Stomach smooth muscle (tissue), 2 donors: Measurements from ENCODE around the gene RECQL5.

ENCODE experiments used
- H3K27ac ChIP-seq: one replicate; pipeline ENCODE4 v1.7.0; 2013; ENCODE audit warnings: mild to moderate bottlenecking, low read length, inconsistent platforms
- H3K27me3 ChIP-seq, 2 donors: one replicate each; pipeline ENCODE4 v1.7.0; 2013; ENCODE audit warnings: low read length in 2 of 2; ENCODE audit not compliant: insufficient read depth in 2 of 2, control insufficient read depth in 1 of 2
- H3K36me3 ChIP-seq, 2 donors: one replicate each; pipeline ENCODE4 v1.7.0; 2013; ENCODE audit warnings: low read length in 2 of 2; ENCODE audit not compliant: control insufficient read depth in 2 of 2, insufficient read depth in 2 of 2
- H3K4me1 ChIP-seq: one replicate; pipeline ENCODE4 v1.7.0; 2013; ENCODE audit warnings: low read length; ENCODE audit not compliant: control insufficient read depth, insufficient read depth
- H3K4me3 ChIP-seq, 2 donors: one replicate each; pipeline ENCODE4 v1.7.0; 2013; ENCODE audit warnings: low read length in 2 of 2
- H3K9ac ChIP-seq, 2 donors: one replicate each; pipeline ENCODE4 v1.7.0; 2013; ENCODE audit warnings: low read length in 2 of 2, mild to moderate bottlenecking in 1 of 2
- H3K9me3 ChIP-seq, 2 donors: one replicate each; pipeline ENCODE4 v1.7.0; 2013; ENCODE audit warnings: low read length in 2 of 2; ENCODE audit not compliant: control insufficient read depth in 2 of 2
- donor health status: healthy.
- donor health status: Pancreatic carcinoma.

RECQL5 gene

GRCh38 chr17:75666959-75667790 lies at the start of gene RECQL5, which contains the start of gene SAP30BP:
TSS of gene RECQL5 (minus strand) at chr17:75667154. CDS start at chr17:75666557, 597 bp downstream.
TSS of gene SAP30BP (plus strand) at chr17:75667338. CDS start at chr17:75667373, 35 bp downstream.
- peaks cover 27 to 32% of the 10 kb centered on the region in 2 donors for H3K36me3 ChIP-seq
- peak within 1 kb of the TSS; percentile 91 to 97 for H3K9ac ChIP-seq
- no peaks in the 10 kb centered on the region for H3K27me3 ChIP-seq
- H3K9me3 ChIP-seq = no peaks in the 10 kb centered on the region
- peak within 1 kb of the TSS; percentile 98 to 100 for H3K4me3 ChIP-seq
- peaks cover 21% of the 10 kb centered on the region for H3K4me1 ChIP-seq
- H3K27ac ChIP-seq = peak within 1 kb of the TSS; percentile 92

GRCh38 chr17:75712446-75712845 lies 45.5 kb upstream of the RECQL5 start:
- peaks cover 2 to 6% of the 10 kb centered on the region in 2 donors for H3K36me3 ChIP-seq
- H3K4me3 ChIP-seq = no peak overlapping the region
- no peaks in the 10 kb centered on the region for H3K27me3 ChIP-seq
- H3K4me1 ChIP-seq = no peaks in the 10 kb centered on the region
- H3K27ac ChIP-seq = no peak overlapping the region
- no peaks in the 10 kb centered on the region for H3K9me3 ChIP-seq
- no peak overlapping the region for H3K9ac ChIP-seq

GRCh38 chr17:75707079-75707571 lies 40.2 kb upstream of the RECQL5 start:
- Histone ChIP-seq H3K4me3 (no peak overlapping the region), H3K27ac (no peak overlapping the region), H3K9ac (no peak overlapping the region), H3K27me3 (no peaks in the 10 kb centered on the region), H3K36me3 (peaks cover 44 to 47% of the 10 kb centered on the region in 2 donors), H3K4me1 (peaks cover 2% of the 10 kb centered on the region), H3K9me3 (no peaks in the 10 kb centered on the region)

- H3K36me3 ChIP-seq = peaks cover 51 to 55% of the 10 kb centered on the region in 2 donors
Measured at GRCh38 chr17:75706042-75706728, 39.2 kb upstream of the RECQL5 start.

GRCh38 chr17:75704963-75705875 lies 38.3 kb upstream of the RECQL5 start:
- Histone ChIP-seq H3K27ac (no peak overlapping the region), H3K4me3 (no peak overlapping the region), H3K4me1 (peaks cover 11% of the 10 kb centered on the region), H3K36me3 (peaks cover 60 to 65% of the 10 kb centered on the region in 2 donors), H3K9ac (no peak overlapping the region), H3K9me3 (no peaks in the 10 kb centered on the region), H3K27me3 (no peaks in the 10 kb centered on the region)

More at GRCh38 chr17:75706042-75706728, 39.2 kb upstream of the RECQL5 start:
- Histone ChIP-seq H3K9ac (no peak overlapping the region), H3K4me1 (peaks cover 3% of the 10 kb centered on the region), H3K27ac (no peak overlapping the region), H3K4me3 (no peak overlapping the region), H3K9me3 (no peaks in the 10 kb centered on the region), H3K27me3 (no peaks in the 10 kb centered on the region)

- Histone ChIP-seq H3K9me3 (no peaks in the 10 kb centered on the region), H3K9ac (no peak overlapping the region), H3K27ac (no peak overlapping the region), H3K4me3 (no peak overlapping the region), H3K36me3 (peaks cover 66% of the 10 kb centered on the region in 2 donors), H3K27me3 (no peaks in the 10 kb centered on the region), H3K4me1 (peaks cover 19% of the 10 kb centered on the region)
Measured at GRCh38 chr17:75703591-75703990, 36.6 kb upstream of the RECQL5 start.

GRCh38 chr17:75703191-75703590 lies 36.2 kb upstream of the RECQL5 start:
- Histone ChIP-seq H3K27ac (no peak overlapping the region), H3K27me3 (no peaks in the 10 kb centered on the region), H3K4me3 (no peak overlapping the region), H3K9ac (no peak overlapping the region), H3K4me1 (peaks cover 19% of the 10 kb centered on the region), H3K9me3 (no peaks in the 10 kb centered on the region), H3K36me3 (peaks cover 64 to 66% of the 10 kb centered on the region in 2 donors)

- no peak overlapping the region for H3K9ac ChIP-seq
Measured at GRCh38 chr17:75701288-75701687, 34.3 kb upstream of the RECQL5 start.

GRCh38 chr17:75698659-75699058 lies 31.7 kb upstream of the RECQL5 start:
- Histone ChIP-seq H3K27me3 (no peaks in the 10 kb centered on the region), H3K27ac (no peak overlapping the region), H3K4me3 (no peak overlapping the region), H3K9me3 (no peaks in the 10 kb centered on the region), H3K36me3 (peaks cover 49 to 57% of the 10 kb centered on the region in 2 donors), H3K9ac (no peak overlapping the region), H3K4me1 (peaks cover 35% of the 10 kb centered on the region)

More at GRCh38 chr17:75701288-75701687, 34.3 kb upstream of the RECQL5 start:
- peaks cover 25% of the 10 kb centered on the region for H3K4me1 ChIP-seq
- peaks cover 62 to 64% of the 10 kb centered on the region in 2 donors for H3K36me3 ChIP-seq
- H3K9me3 ChIP-seq = no peaks in the 10 kb centered on the region
- H3K27ac ChIP-seq = peak overlapping the region; percentile 49
- no peak overlapping the region for H3K4me3 ChIP-seq
- no peaks in the 10 kb centered on the region for H3K27me3 ChIP-seq
